IPS-NIHi7 (cell line): ENCODE data around the gene VAC14.

Source experiments
- DNase-seq: peaks from one replicate; pipeline ENCODE4 v3.0.0; 2012; ENCODE audit warnings: mixed read lengths; ENCODE audit errors: extremely low spot score

Gene VAC14

DNA sequence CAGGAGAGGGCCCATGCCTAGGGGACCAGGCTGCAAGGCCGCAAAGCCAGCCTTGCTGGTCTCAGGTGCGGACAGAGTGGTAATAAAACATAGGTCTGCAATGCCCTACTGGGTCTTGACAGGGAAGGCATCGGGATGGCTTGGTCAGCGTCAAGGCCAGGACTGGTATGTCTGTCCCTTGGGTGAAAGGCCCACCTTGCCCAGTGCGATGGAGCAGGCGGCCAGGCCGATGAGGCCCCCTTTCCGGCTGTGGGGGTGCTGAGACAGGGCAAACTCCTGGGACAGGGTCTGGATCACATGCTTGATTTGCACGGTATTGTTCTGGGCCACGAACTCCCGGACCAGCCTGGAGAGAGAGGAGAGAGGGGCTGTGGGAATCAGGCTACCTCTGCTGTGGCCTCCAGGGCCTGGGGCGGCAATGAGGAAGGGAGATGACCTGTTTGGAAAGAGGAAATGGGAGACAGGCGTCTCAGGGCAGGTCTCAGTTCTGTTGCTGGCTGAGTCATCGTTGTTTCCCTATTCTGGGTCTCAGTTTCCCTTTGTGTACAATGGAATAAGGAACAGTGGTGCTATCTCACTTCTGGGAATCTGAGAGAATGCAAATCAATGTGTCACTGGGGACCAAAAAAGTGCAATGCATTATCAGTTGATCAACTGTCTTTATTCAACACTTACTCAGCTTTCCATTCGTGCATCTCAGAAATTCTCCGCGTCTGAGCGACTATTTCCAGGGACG, 14.8 kb downstream of the VAC14 start:
- no peak for DNase-seq

- no peak for DNase-seq
Measured at GRCh38 chr16:70784692-70785555, 16.0 kb downstream of the VAC14 start.

GRCh38 chr16:70782237-70782636, 18.7 kb downstream of the VAC14 start:
- DNase-seq = no peak

GRCh38 chr16:70781800-70782199, 19.2 kb downstream of the VAC14 start:
- DNase-seq = no peak

- no peak for DNase-seq
Measured at GRCh38 chr16:70780546-70780945, 20.4 kb downstream of the VAC14 start.

GRCh38 chr16:70779361-70779760, 21.6 kb downstream of the VAC14 start:
- DNase-seq = no peak

DNA sequence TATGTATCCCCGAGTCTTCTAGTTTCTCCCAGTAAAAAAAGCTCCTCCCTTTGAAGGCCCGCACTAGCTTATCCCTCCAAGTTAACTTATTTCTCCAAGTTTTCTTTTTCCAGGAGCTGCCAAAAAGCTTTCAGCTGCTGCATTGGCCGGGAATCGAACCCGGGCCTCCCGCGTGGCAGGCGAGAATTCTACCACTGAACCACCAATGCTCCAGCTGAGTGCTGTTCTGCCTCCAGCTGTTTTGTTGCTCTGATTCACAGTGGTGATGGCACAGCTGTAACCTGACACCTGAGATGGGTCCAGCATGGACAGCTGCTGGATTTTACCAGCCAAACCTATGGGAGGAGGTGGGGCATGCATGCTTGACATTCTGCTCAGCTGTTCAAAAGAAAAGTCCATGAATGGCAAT, 22.1 kb downstream of the VAC14 start:
- DNase-seq = peak; percentile 89

GRCh38 chr16:70777973-70778406, 23.0 kb downstream of the VAC14 start:
- no peak for DNase-seq

- no peak for DNase-seq
Measured at GRCh38 chr16:70777496-70777895, 23.5 kb downstream of the VAC14 start.

DNA sequence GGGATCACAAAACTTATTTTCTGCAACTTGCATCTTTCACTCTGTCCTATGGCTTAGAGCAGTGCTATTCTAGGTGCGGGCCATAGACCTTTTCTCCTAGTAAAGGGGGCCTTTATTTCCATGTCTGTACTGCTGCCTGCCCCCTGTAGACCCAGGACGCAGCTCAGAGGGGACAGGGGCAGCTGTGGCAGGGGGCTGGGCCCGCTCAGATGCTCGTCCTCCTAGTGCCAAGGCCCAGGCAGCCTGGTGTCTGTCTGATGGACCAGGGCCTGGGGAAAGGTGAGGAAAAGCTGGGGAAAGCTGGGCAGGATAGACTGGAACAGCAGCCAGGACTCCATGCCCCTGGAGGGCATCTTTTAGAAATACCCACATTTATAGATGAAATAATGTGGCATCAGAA, 25.6 kb downstream of the VAC14 start:
- no peak for DNase-seq

DNA sequence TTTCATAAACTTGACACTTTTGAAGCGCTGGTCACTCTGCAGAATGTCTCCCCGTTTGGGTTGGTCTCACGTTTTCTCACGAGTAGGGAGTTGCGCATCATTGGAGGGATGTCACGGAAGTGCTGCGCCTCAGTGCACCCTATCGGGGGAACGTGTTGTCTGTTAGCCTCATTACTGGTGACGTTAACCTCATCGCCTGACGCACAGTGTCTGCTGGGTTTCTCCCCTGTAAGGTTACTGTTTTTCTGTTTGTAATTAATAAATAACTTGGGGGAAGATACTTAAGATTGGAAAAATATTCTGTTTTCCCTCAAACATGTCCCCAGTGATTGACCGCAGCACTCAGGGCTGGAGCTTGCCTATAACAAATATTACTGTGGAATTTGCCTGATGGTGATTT, 26.7 kb downstream of the VAC14 start:
- no peak for DNase-seq

DNA sequence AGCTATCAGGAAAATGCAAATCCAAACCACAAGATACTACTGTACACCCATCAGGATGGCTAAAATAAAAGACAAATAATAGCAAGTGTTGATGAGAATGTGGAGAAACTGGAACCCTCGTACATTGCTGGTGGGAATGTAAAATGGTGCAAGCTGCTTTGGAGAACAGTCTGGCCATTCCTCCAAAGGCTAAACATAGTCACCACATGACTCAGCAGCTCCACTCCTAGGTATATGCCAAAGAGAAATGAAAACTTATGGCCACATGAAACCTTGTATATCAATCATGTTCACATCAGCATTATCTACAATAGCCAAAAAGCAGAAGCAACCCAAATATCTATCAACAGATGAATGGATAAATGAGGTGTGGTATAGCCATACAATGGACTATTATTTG, 28.5 kb downstream of the VAC14 start:
- no peak for DNase-seq

DNA sequence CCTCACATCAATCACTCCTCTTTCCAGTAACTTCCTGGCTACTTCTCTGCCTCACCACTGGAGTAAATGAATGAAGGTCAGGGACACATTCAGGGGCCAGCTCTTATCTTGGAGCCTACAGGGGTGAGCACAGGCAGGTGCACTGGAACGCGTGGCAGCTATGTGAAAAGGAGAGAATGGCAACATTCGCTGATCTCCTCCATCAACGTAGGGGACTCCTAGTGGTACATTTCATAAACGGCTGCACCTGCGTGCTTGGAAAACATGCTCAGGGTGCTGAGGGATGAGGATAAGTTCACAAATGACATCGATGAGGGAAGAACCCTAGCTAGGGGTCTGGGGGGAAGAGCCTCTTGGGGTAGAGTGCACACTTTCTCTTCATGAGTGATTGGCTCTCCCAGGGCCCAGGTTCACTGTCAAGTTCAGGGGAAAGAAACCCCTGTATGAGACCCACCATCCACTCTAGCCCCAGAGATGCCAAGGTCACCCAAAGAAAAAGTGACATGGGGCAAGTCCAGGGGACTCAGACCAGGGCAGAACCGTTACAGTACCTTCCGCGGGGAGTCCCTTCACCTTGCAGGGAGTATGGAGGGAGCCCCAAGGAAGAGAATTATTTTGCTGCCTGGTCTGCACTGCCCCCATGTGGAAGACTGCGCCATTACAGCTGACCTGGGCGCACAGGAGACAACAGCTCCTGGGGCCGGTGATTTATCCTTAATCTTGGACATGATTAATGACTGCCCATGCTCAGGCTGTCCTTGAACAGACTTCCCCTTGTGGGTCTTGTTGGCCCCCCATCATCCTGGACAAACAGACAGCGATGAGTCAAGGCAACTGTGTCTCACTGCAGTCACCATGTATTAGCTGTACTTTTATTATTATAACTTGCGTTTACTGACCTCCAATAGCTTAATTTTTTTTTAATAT, 30.1 kb downstream of the VAC14 start:
- peak; percentile 88 for DNase-seq

DNA sequence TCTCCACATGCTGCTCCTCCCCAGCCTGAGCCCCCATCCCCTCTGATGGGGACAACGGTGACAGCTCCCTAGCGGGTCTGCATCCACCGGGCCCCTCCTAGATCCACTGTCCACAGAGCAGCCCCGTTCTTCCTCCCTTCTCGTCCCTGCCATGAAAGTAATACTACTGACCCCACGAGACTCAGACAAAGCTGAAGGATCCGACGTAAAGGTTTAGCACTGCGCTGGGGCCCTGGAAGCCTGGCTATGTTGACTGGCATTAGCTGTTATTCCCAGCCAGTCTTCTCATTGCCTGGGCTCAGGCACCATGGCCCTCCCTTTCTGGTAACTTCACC, 30.7 kb downstream of the VAC14 start:
- DNase-seq = no peak

DNA sequence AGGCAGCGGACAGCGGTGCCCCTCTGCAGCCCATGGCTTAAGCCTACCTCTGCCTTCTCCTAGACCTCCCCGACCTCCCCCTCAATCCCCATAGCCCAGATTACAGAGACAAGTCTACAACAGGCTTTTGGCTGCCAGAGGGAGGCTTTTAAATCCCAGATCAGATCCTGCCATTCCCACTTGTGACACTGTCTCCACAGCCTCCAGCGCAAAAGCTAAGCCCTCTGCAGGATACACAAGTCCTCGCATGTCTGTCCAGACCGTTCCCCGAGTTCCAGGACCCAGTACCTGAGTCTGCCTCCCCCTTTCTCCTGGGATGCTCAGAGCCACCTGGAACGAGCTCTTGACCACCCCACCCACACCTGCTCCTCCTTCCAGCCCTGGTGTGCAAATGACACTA, 31.2 kb downstream of the VAC14 start:
- no peak for DNase-seq

DNA sequence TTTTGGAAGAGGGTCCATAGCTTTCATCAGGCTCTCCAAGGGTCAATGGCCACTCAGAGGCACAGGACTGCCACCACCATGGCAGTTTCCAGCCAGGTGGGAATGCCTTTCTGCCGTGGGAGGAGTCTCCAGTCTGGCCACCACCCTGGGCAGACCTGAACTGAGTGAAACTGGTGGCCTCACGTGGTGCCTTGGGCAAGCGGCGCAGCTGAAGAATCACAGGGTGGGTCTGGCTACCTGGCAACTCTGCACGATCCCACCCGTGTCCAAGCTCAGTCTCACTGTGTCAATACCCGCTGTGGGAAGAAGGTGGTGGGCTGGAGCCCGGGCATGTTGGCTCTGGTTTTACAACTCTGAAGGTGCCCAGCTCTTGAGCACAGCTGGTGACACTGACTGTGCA, 31.8 kb downstream of the VAC14 start:
- DNase-seq = no peak

DNA sequence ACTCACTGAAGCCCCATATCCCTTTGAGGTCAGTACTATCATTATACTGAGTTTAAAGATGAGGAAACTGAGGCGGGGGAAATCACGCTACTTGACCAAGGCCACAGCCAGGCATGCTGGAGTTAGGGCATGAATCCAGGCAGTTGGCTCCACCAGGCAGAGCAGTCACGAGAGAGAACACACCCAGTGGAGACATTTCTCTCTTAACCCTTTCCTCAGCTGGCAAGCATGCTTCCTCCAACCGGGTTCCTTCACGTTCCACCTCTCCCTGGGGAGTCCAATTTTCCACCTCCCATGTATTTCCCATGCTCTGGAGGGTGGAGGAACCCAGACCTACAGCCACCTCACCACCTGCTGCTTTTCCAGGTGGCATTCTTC, 32.8 kb downstream of the VAC14 start:
- DNase-seq = no peak

- DNase-seq = no peak
Measured at GRCh38 chr16:70767377-70768202, 33.4 kb downstream of the VAC14 start.

GRCh38 chr16:70766658-70767057, 34.3 kb downstream of the VAC14 start:
- DNase-seq = no peak

GRCh38 chr16:70766176-70766575, 34.8 kb downstream of the VAC14 start:
- no peak for DNase-seq

- no peak for DNase-seq
Measured at GRCh38 chr16:70765491-70765890, 35.5 kb downstream of the VAC14 start.
